Measurements from ENCODE around the gene RCCD1. TPM values are rescaled to one million over a fixed set of nuclear protein-coding genes. Genes with fewer than 3 reads are reported as not detected.

The RCCD1 gene
- total RNA-seq, 1 experiment from 2014 or later = 26.1 TPM

DNA sequence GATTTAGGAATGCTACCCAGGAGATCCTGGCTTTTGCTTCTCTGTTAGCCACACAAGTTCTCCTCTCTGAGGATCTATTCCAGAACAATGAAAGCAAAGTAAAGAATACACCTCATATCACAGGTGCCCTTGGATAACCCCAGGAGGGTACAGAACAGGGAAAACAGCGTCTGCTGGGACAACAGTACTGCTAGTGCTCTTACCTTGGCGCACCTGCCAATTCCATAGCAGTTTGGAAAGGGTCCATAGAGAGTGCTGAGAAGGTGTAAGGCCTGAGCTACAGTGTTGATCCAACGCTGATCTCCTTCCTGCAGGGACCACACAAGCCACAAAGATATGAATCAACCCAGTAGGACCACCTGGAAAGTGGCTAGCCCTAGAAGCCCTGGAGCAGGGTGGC is 52.6 kb downstream of the RCCD1 start:
- no peak for DNase-seq
- intact Hi-C loops (cut with micrococcal nuclease; ENCODE audit: unreplicated experiment) = no loop called here
- H3K4me1 Mint-ChIP-seq (ENCODE audit: low read depth, unreplicated experiment) = no peaks in the 10 kb centered on the region
- no peak overlapping the region for H3K27ac Mint-ChIP-seq (ENCODE audit: unreplicated experiment)
- Histone ChIP-seq H3K4me3 (ENCODE audit: low read depth, low read length) (no peak overlapping the region), H3K4me1 (no peaks in the 10 kb centered on the region), H3K36me3 (ENCODE audit: control insufficient read depth, insufficient read depth, low read length) (no peaks in the 10 kb centered on the region; the same call in 1 of the 2 replicates), H3K27me3 (replicated peaks; ENCODE audit: control insufficient read depth, insufficient read depth, low read length) (no peaks in the 10 kb centered on the region), H3K9me3 (no peaks in the 10 kb centered on the region)
- peaks cover 16% of the 10 kb centered on the region for H3K36me3 Mint-ChIP-seq (ENCODE audit: insufficient read depth, unreplicated experiment)
- H3K27me3 Mint-ChIP-seq (ENCODE audit: insufficient read depth, unreplicated experiment) = no peaks in the 10 kb centered on the region
- BruUV-seq (replicated peaks) = no TSS peak
- H3K4me3 Mint-ChIP-seq (ENCODE audit: unreplicated experiment) = no peak overlapping the region
- TF ChIP-seq, protein P1, sequence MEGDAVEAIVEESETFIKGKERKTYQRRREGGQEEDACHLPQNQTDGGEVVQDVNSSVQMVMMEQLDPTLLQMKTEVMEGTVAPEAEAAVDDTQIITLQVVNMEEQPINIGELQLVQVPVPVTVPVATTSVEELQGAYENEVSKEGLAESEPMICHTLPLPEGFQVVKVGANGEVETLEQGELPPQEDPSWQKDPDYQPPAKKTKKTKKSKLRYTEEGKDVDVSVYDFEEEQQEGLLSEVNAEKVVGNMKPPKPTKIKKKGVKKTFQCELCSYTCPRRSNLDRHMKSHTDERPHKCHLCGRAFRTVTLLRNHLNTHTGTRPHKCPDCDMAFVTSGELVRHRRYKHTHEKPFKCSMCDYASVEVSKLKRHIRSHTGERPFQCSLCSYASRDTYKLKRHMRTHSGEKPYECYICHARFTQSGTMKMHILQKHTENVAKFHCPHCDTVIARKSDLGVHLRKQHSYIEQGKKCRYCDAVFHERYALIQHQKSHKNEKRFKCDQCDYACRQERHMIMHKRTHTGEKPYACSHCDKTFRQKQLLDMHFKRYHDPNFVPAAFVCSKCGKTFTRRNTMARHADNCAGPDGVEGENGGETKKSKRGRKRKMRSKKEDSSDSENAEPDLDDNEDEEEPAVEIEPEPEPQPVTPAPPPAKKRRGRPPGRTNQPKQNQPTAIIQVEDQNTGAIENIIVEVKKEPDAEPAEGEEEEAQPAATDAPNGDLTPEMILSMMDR (IDR thresholded peaks at IDR 0.05; ENCODE audit: insufficient read depth in 1 of 2, low read depth in 1 of 2, low read length in 1 of 2, severe bottlenecking in 1 of 2, unreplicated experiment in 1 of 2) = no peak
- H3K9me3 Mint-ChIP-seq (ENCODE audit: unreplicated experiment) = no peaks in the 10 kb centered on the region
- POLR2A ChIA-PET = no interaction called here
- CTCF ChIA-PET = no interaction called here

Other genes starting within 250 kb of the RCCD1 start
- gene BLM, start 237.5 kb upstream of the RCCD1 start, total RNA-seq (2022) = 15.6 and 18.1 TPM in 2 replicates
- 41.5 and 43.0 TPM in 2 replicates for gene FURIN, start 86.3 kb upstream of the RCCD1 start, total RNA-seq (2022)
- 1.7 and 1.8 TPM in 2 replicates for gene FES, start 70.4 kb upstream of the RCCD1 start, total RNA-seq (2022)
- 64.9 and 69.8 TPM in 2 replicates for gene MAN2A2, start 51.6 kb upstream of the RCCD1 start, total RNA-seq (2022)
- gene HDDC3, start 22.3 kb upstream of the RCCD1 start, total RNA-seq (2022) = 20.0 and 21.6 TPM in 2 replicates
- 62.6 and 63.8 TPM in 2 replicates for gene UNC45A, start 19.6 kb upstream of the RCCD1 start, total RNA-seq (2022)
- 142 and 145 TPM in 2 replicates for gene PRC1, start 39.7 kb downstream of the RCCD1 start, total RNA-seq (2022)
- 13.3 and 13.7 TPM in 2 replicates for gene VPS33B, start 67.7 kb downstream of the RCCD1 start, total RNA-seq (2022)
- gene SV2B, start 145.4 kb downstream of the RCCD1 start, total RNA-seq (2022) = not detected in 2 replicates

All from Caco-2 (cell line).